GM21390 (cell line): ENCODE results near the gene RIBC2.

Experiments used
- ATAC-seq: cut with Tn5 transposase; IDR thresholded peaks from one replicate; pipeline ENCODE4 v1.9.1; 2021; ENCODE audit not compliant: unreplicated experiment

Gene RIBC2

GRCh38 chr22:45472426-45472825 lies 58.9 kb downstream of the RIBC2 start:
- no peak for ATAC-seq

- no peak for ATAC-seq
Observed at GRCh38 chr22:45473626-45474237, 60.2 kb downstream of the RIBC2 start.

- ATAC-seq: no peak
Observed at GRCh38 chr22:45475063-45475747, 61.7 kb downstream of the RIBC2 start.

- ATAC-seq: no peak
Observed at GRCh38 chr22:45475851-45476514, 62.5 kb downstream of the RIBC2 start.

- ATAC-seq: no peak
Observed at GRCh38 chr22:45476814-45477213, 63.3 kb downstream of the RIBC2 start.

GRCh38 chr22:45477366-45478107 lies 64.0 kb downstream of the RIBC2 start:
- ATAC-seq: no peak

- ATAC-seq: no peak
Observed at GRCh38 chr22:45478108-45478771, 64.7 kb downstream of the RIBC2 start.

GRCh38 chr22:45480717-45481116 lies 67.2 kb downstream of the RIBC2 start:
- ATAC-seq: no peak

- ATAC-seq: no peak
Observed at GRCh38 chr22:45481661-45482060, 68.2 kb downstream of the RIBC2 start.
